Epithelial cell of esophagus (primary cell): ENCODE measurements around the gene HEPN1.

Source experiments
- DNase-seq: peaks from one replicate; pipeline ENCODE4 v3.0.0; 2010; ENCODE audit warnings: low read depth
- H3K4me3 ChIP-seq: 2 replicates; pipeline ENCODE4 v1.5.1; 2011; ENCODE audit warnings: mild to moderate bottlenecking, low read length, control low read depth
- CTCF ChIP-seq: IDR thresholded peaks from 2 replicates; pipeline ENCODE4 v1.5.1; 2011; ENCODE audit warnings: low read depth, mild to moderate bottlenecking, low read length, control low read depth, inconsistent platforms; ENCODE audit not compliant: insufficient read depth; ENCODE audit errors: missing control alignments

The HEPN1 gene

DNA sequence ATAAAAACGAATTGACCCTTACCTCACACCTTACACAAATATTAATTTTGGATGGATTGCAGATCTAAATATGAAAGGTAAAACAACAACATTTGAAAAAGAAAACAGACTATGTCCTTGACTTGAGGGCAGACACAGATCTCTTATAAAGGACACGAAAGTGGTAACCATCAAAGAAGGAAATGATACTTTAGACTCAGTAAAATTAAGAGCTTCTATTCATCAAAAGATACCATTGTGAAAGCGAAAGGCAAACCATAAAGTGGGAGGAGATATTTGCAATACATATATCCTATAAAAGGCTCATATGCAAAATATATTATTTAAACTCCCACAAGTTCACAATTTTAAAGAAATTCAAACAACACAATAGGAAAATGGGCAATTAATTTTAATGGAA lies 11.7 kb downstream of the HEPN1 start:
- DNase-seq, result no peak
- no peak overlapping the region for H3K4me3 ChIP-seq
- no peak for TF ChIP-seq CTCF

- peak; percentile 53 for DNase-seq
- no peak overlapping the region for H3K4me3 ChIP-seq
- no peak for TF ChIP-seq CTCF
Measured at GRCh38 chr11:124934862-124935547, 16.0 kb downstream of the HEPN1 start.

GRCh38 chr11:124935548-124936514 lies 16.8 kb downstream of the HEPN1 start, which contains the start of gene HEPACAM:
Gene HEPACAM, minus strand, starts transcription at chr11:124936047. Its CDS starts 41 bp downstream, at chr11:124936006.
- no peak for DNase-seq
- TF ChIP-seq CTCF, result no peak
- H3K4me3 ChIP-seq, result no peak within 1 kb of the TSS

- no peak for TF ChIP-seq CTCF
- no peak overlapping the region for H3K4me3 ChIP-seq
Measured at GRCh38 chr11:124937336-124937935, 18.4 kb downstream of the HEPN1 start.

DNA sequence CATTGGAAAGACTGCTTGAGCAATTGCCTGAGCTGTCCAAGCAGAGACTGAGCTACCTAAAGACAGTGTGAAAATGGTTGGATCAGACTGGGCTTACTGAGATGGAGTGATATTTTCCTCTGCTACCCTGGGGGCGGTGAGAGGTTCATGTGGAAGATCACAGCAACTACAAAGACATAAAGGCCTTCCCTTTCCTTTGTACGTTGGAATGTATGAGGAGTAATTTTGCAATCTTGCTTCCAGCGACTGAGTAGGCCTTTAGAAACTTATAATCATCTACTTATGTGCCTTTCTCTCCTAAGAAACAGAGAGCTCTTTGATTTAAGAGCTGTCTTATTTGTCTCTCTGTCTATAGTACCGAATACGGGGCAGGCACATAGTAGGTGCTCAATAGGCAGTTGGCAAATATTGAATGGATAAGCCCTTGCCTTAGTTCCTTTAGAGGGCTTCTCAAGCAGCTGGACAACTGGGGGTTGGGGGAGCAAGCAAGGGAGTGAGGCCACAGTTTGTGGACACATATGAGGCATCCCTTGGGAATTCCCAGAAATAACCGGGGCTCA lies 19.2 kb downstream of the HEPN1 start:
- no peak for TF ChIP-seq CTCF
- peak; percentile 34 for DNase-seq
- no peak overlapping the region for H3K4me3 ChIP-seq

More at GRCh38 chr11:124937336-124937935, 18.4 kb downstream of the HEPN1 start:
- no peak for DNase-seq

DNA sequence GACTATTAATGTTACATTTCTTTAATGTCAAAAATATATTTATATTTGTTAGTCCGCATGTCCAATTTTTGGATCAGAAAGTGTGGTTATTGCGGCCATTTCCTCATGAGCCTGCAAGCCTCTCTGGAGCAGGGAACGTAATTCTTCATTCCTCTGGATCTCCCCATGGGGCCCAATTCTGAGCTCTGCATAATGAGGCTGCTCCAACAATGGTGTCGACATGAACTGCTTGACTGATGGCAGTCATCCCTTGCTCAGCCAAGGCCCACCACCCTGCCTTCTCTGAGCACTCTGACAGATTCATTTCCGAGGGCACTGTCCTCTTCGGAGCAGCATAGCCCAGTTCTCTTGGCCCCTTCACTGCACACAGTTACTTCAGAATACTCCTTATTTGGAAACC lies 19.9 kb downstream of the HEPN1 start:
- TF ChIP-seq CTCF, result no peak
- no peak overlapping the region for H3K4me3 ChIP-seq
- no peak for DNase-seq
